GM23338 (cell line): Measurements from ENCODE around the gene SARM1. TPM values are rescaled to one million over a fixed set of nuclear protein-coding genes. Genes with fewer than 3 reads are reported as not detected.

Experiments
- ATAC-seq: fragments of 200-7000 bp; cut with Tn5 transposase; 3 replicates; pipeline ENCODE4 v1.9.1; 2020
- DNase-seq: peaks from one replicate; pipeline ENCODE4 v3.0.0-alpha.2; 2015; ENCODE audit warnings: low spot score
- H2AFZ ChIP-seq: fragments of 200-600 bp; sonication (generic); 2 replicates; pipeline ENCODE4 v1.8.0; 2016; ENCODE audit warnings: antibody characterized with exemption, mild to moderate bottlenecking, moderate library complexity
- H3F3A ChIP-seq: fragments of 200-600 bp; sonication (generic); replicated peaks from 2 replicates; pipeline ENCODE4 v1.8.0; 2017; ENCODE audit warnings: antibody characterized with exemption, mixed run types, low read depth
- H3K27ac ChIP-seq: fragments of 200-600 bp; sonication (generic); 2 replicates; pipeline ENCODE4 v1.6.1; 2016; ENCODE audit warnings: low read depth
- H3K27me3 ChIP-seq: fragments of 200-600 bp; sonication (generic); 2 replicates; pipeline ENCODE4 v1.8.0; 2016; ENCODE audit warnings: mild to moderate bottlenecking, mixed run types, moderate library complexity; ENCODE audit not compliant: insufficient read depth
- H3K36me3 ChIP-seq: fragments of 200-600 bp; sonication (generic); 2 replicates; pipeline ENCODE4 v1.8.0; 2016; ENCODE audit warnings: mild to moderate bottlenecking; ENCODE audit not compliant: insufficient read depth
- H3K4me1 ChIP-seq: fragments of 200-600 bp; sonication (generic); 2 replicates; pipeline ENCODE4 v1.8.0; 2016; ENCODE audit warnings: mild to moderate bottlenecking, moderate library complexity; ENCODE audit not compliant: insufficient read depth
- H3K4me2 ChIP-seq: fragments of 200-600 bp; sonication (generic); 2 replicates; pipeline ENCODE4 v1.7.1; 2017; ENCODE audit warnings: mixed run types
- H3K4me3 ChIP-seq: fragments of 200-600 bp; sonication (generic); 2 replicates; pipeline ENCODE4 v1.6.1; 2016; ENCODE audit warnings: mixed run types
- H3K79me2 ChIP-seq: fragments of 200-600 bp; sonication (generic); replicated peaks from 2 replicates; pipeline ENCODE4 v1.8.0; 2017; ENCODE audit warnings: mild to moderate bottlenecking; ENCODE audit not compliant: insufficient read depth
- H3K9me2 ChIP-seq: fragments of 200-600 bp; sonication (generic); 2 replicates; pipeline ENCODE4 v1.8.0; 2017; ENCODE audit not compliant: insufficient read depth
- H4K20me1 ChIP-seq: fragments of 200-600 bp; sonication (generic); replicated peaks from 2 replicates; pipeline ENCODE4 v1.8.0; 2017; ENCODE audit warnings: mild to moderate bottlenecking; ENCODE audit not compliant: insufficient read depth
- H3K27ac Mint-ChIP-seq: 2 replicates; pipeline ENCODE4 v1.8.0; 2020; ENCODE audit warnings: inconsistent platforms, mild to moderate bottlenecking, moderate library complexity, mixed read lengths
- H3K27me3 Mint-ChIP-seq: 3 replicates; pipeline ENCODE4 v1.8.0; 2022; ENCODE audit warnings: low read depth, mild to moderate bottlenecking, moderate library complexity, mixed read lengths, inconsistent platforms; ENCODE audit not compliant: insufficient read depth, poor library complexity
- H3K36me3 Mint-ChIP-seq: 3 replicates; pipeline ENCODE4 v1.8.0; 2021; ENCODE audit warnings: low read depth, mild to moderate bottlenecking, inconsistent platforms, moderate library complexity, mixed read lengths
- H3K4me1 Mint-ChIP-seq: 3 replicates; pipeline ENCODE4 v1.8.0; 2020; ENCODE audit warnings: mild to moderate bottlenecking, inconsistent platforms, mixed read lengths
- H3K4me3 Mint-ChIP-seq: 3 replicates; pipeline ENCODE4 v1.8.0; 2021; ENCODE audit warnings: moderate library complexity, mild to moderate bottlenecking, inconsistent platforms, mixed read lengths
- H3K9me3 Mint-ChIP-seq: 3 replicates; pipeline ENCODE4 v1.8.0; 2020; ENCODE audit warnings: moderate library complexity, mild to moderate bottlenecking, inconsistent platforms, mixed read lengths
- CTCF ChIP-seq, 2 experiments: fragments of 200-600 bp in 1 of 2; sonication (generic) in 1 of 2; conservative IDR thresholded peaks; 2 replicates each; pipeline versions ENCODE4 v1.5.1 to v1.6.1; 2016 to 2017; ENCODE audit warnings: antibody characterized with exemption in 2 of 2, low read depth in 2 of 2, mild to moderate bottlenecking in 2 of 2, moderate library complexity in 1 of 2
- JUNB ChIP-seq: IDR thresholded peaks from one replicate; pipeline ENCODE4 v1.6.1; 2016; ENCODE audit warnings: antibody characterized with exemption; ENCODE audit not compliant: unreplicated experiment
- POLR2AphosphoS5 ChIP-seq: IDR thresholded peaks from 2 replicates; pipeline ENCODE4 v1.6.1; 2016; ENCODE audit warnings: antibody characterized with exemption, low read depth
- REST ChIP-seq: IDR thresholded peaks from one replicate; pipeline ENCODE4 v1.6.1; 2018; ENCODE audit warnings: antibody characterized with exemption; ENCODE audit not compliant: unreplicated experiment
- STAT1 ChIP-seq: IDR thresholded peaks from one replicate; pipeline ENCODE4 v1.6.1; 2016; ENCODE audit warnings: antibody characterized with exemption; ENCODE audit not compliant: unreplicated experiment
- ZNF331 ChIP-seq: fragments of 250-450 bp; sonication (Bioruptor Pico); IDR thresholded peaks from 2 replicates; pipeline ENCODE4 v1.5.0; 2020; ENCODE audit warnings: low read depth, mild to moderate bottlenecking, moderate library complexity
- ZNF462 ChIP-seq: fragments of 250-450 bp; sonication (Bioruptor Pico); IDR thresholded peaks from 2 replicates; pipeline ENCODE4 v1.5.0; 2020; ENCODE audit warnings: mild to moderate bottlenecking, moderate library complexity
- polyA plus RNA-seq: library from polyadenylated mRNA; unstranded; fragments of >200 nt; fragmentation: Nextera tagmentation; extraction: Ambion mirVana; gene quantifications from 2 replicates; pipeline ENCODE4 v1.2.1, GENCODE V29; 2016
- total RNA-seq: library from RNA; depleted of rRNA; stranded (reverse); fragments of >200 nt; shearing (Covaris generic); gene quantifications from 2 replicates; pipeline ENCODE4 v1.2.3, GENCODE V29; 2014
- TF ChIP-seq, protein P1 (sequence below): IDR thresholded peaks from 2 replicates; pipeline ENCODE4 v1.6.1; 2016; ENCODE audit warnings: antibody characterized with exemption

SARM1 gene
- total and polyA plus RNA-seq, 2 experiments from 2014 or later = 0.89 to 15.3 TPM

GRCh38 chr17:28398280-28398981 lies 26.9 kb downstream of the SARM1 start:
- peaks cover 19% of the 10 kb centered on the region for H3K4me1 ChIP-seq
- H3K27me3 Mint-ChIP-seq = peaks cover 14% of the 10 kb centered on the region
- H3K27ac Mint-ChIP-seq = no peak overlapping the region
- no peaks in the 10 kb centered on the region for H3K9me2 ChIP-seq
- no peak overlapping the region for H3K4me3 ChIP-seq
- no peak overlapping the region for H3K27ac ChIP-seq
- no peaks in the 10 kb centered on the region for H3F3A ChIP-seq
- no peak for DNase-seq
- no peak overlapping the region for H3K4me3 Mint-ChIP-seq
- H3K9me3 Mint-ChIP-seq = no peaks in the 10 kb centered on the region
- ATAC-seq = no peak
- H3K79me2 ChIP-seq = no peaks in the 10 kb centered on the region
- no peaks in the 10 kb centered on the region for H3K36me3 ChIP-seq
- TF ChIP-seq POLR2AphosphoS5 (no peak), ZNF462 (no peak), REST (no peak), JUNB (no peak), STAT1 (no peak), ZNF331 (CRISPR knock-in tag) (no peak), CTCF (conservative IDR thresholded peaks at IDR 0.05; ENCODE audit: low read depth in 2 of 2) (no peak)
- TF ChIP-seq, protein P1, sequence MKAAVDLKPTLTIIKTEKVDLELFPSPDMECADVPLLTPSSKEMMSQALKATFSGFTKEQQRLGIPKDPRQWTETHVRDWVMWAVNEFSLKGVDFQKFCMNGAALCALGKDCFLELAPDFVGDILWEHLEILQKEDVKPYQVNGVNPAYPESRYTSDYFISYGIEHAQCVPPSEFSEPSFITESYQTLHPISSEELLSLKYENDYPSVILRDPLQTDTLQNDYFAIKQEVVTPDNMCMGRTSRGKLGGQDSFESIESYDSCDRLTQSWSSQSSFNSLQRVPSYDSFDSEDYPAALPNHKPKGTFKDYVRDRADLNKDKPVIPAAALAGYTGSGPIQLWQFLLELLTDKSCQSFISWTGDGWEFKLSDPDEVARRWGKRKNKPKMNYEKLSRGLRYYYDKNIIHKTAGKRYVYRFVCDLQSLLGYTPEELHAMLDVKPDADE = no peak
- H4K20me1 ChIP-seq = no peaks in the 10 kb centered on the region; the same call in 1 of the 2 replicates
- H3K27me3 ChIP-seq = peaks cover under 1% of the 10 kb centered on the region
- H3K4me2 ChIP-seq = no peak overlapping the region
- no peak overlapping the region for H2AFZ ChIP-seq
- H3K4me1 Mint-ChIP-seq = peaks cover 30% of the 10 kb centered on the region
- H3K36me3 Mint-ChIP-seq = peaks cover 12% of the 10 kb centered on the region
